SK-N-MC (cell line): ENCODE measurements around the gene SMARCD3.

ENCODE experiments used
- DNase-seq: peaks from one replicate; pipeline ENCODE4 v3.0.0-alpha.2; 2011; ENCODE audit warnings: low read depth, low spot score
- H3K27ac ChIP-seq: fragments of 200-600 bp; sonication (generic); 2 replicates; pipeline ENCODE4 v1.5.1; 2016; ENCODE audit warnings: mixed run types
- H3K36me3 ChIP-seq: fragments of 200-600 bp; sonication (generic); 2 replicates; pipeline ENCODE4 v1.6.1; 2017; ENCODE audit warnings: antibody characterized with exemption, low read length, mixed read lengths; ENCODE audit not compliant: insufficient read depth
- H3K4me3 ChIP-seq: fragments of 200-600 bp; sonication (generic); 2 replicates; pipeline ENCODE4 v1.5.1; 2016
- H3K9ac ChIP-seq: fragments of 200-600 bp; sonication (generic); 2 replicates; pipeline ENCODE4 v1.8.0; 2017; ENCODE audit warnings: mixed run types, mixed read lengths; ENCODE audit not compliant: insufficient read length
- H3K9me3 ChIP-seq: fragments of 200-600 bp; sonication (generic); 2 replicates; pipeline ENCODE4 v1.6.1; 2017; ENCODE audit warnings: low read depth, mild to moderate bottlenecking, antibody characterized with exemption, low read length, moderate library complexity, mixed read lengths
- EZH2 ChIP-seq: fragments of 200-600 bp; sonication (generic); IDR thresholded peaks from one replicate; pipeline ENCODE4 v1.6.1; 2017; ENCODE audit warnings: antibody characterized with exemption
- FOXP2 ChIP-seq: optimal IDR thresholded peaks from 2 replicates; pipeline ENCODE3; 2011; ENCODE audit warnings: mild to moderate bottlenecking, moderate library complexity; ENCODE audit not compliant: insufficient read depth; ENCODE audit errors: extremely low read length, control extremely low read depth
- POLR2AphosphoS5 ChIP-seq: IDR thresholded peaks from 2 replicates; pipeline ENCODE4 v1.6.1; 2012; ENCODE audit warnings: mild to moderate bottlenecking, low read depth, low read length, borderline replicate concordance

Gene SMARCD3

GRCh38 chr7:151248346-151249033 lies at the start of gene SMARCD3:
Gene SMARCD3, minus strand, starts transcription at chr7:151248694. Its CDS starts 132 bp downstream, at chr7:151248562.
- Histone ChIP-seq H3K4me3 (peak within 1 kb of the TSS; percentile 80), H3K36me3 (no peaks in the 10 kb centered on the region), H3K9me3 (no peaks in the 10 kb centered on the region), H3K27ac (peak within 1 kb of the TSS; percentile 71; the same call in 1 of the 2 replicates), H3K9ac (peak within 1 kb of the TSS; percentile 78)
- TF ChIP-seq FOXP2 (no peak), EZH2 (no peak), POLR2AphosphoS5 (no peak)
- no peak for DNase-seq

DNA sequence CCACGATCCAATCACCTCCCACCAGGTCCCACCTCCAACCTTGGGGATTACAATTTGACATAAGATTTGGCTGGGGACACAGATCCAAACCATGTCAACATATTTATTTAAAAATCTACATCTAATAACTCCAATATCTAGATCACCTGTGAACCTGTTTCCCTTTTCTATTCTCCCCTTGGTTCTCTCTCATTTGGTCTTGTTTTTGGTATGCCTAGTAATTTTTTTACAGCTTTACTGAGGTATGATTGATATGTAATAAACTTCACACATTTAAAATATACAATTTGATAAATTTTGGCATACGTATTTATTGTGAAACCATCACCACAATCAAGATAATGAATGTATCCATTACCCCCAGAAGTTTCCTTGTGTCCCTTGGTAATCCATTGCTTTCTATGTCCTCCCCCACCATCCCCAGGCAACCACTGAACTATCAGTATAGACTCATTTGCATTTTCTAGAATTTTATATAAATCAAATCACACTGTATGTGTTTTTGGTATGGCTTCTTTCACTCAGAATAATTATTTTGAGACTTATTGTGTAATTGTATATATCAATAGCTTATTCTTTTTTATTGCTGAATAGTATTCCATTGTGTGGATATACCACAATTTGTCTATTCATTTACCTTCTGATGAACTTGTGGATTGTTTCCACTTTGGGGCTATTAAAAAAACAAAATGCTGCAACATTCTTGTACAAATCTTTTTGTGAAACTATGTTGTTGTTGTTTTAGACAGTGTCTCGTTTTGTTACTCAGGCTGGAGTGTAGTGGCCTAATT lies 47.9 kb upstream of the SMARCD3 start:
- Histone ChIP-seq H3K27ac (no peak overlapping the region), H3K36me3 (no peaks in the 10 kb centered on the region), H3K4me3 (no peak overlapping the region), H3K9ac (no peak overlapping the region), H3K9me3 (no peaks in the 10 kb centered on the region)
- TF ChIP-seq EZH2 (no peak), FOXP2 (no peak), POLR2AphosphoS5 (no peak)
- DNase-seq: no peak

GRCh38 chr7:151292850-151293249 lies 44.4 kb upstream of the SMARCD3 start:
- H3K27ac ChIP-seq: no peak overlapping the region
- no peak for TF ChIP-seq FOXP2
- no peak for TF ChIP-seq EZH2
- TF ChIP-seq POLR2AphosphoS5: no peak
- DNase-seq: no peak
- no peak overlapping the region for H3K4me3 ChIP-seq
- no peaks in the 10 kb centered on the region for H3K9me3 ChIP-seq
- H3K36me3 ChIP-seq: no peaks in the 10 kb centered on the region
- H3K9ac ChIP-seq: no peak overlapping the region

DNA sequence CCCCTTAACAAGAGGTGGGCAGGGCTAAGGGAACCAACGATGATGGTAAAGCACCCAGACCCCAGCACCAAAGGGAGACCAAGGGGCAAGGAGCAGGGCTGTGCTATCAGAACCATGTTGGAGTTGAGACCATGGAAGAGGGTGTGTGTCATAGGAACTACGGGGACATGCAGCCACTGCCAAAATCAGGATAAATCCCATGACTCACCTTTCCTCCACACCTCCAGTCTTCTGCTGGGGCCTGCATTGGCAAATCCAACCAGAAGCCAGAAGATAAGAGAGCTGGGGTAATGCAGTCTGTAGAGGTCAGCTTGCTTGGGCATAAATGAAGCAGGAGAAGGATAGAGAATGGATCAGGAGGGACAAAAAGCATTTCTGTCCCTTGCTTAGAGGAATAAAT lies 42.7 kb upstream of the SMARCD3 start:
- H3K4me3 ChIP-seq: no peak overlapping the region
- no peak overlapping the region for H3K27ac ChIP-seq
- DNase-seq: no peak
- no peak for TF ChIP-seq EZH2
- TF ChIP-seq FOXP2: no peak
- no peak for TF ChIP-seq POLR2AphosphoS5
- H3K36me3 ChIP-seq: no peaks in the 10 kb centered on the region
- H3K9ac ChIP-seq: no peak overlapping the region
- H3K9me3 ChIP-seq: no peaks in the 10 kb centered on the region

GRCh38 chr7:151290355-151290760 lies 41.9 kb upstream of the SMARCD3 start:
- no peak for TF ChIP-seq EZH2
- Histone ChIP-seq H3K36me3 (no peaks in the 10 kb centered on the region), H3K27ac (no peak overlapping the region), H3K9ac (no peak overlapping the region), H3K4me3 (no peak overlapping the region), H3K9me3 (no peaks in the 10 kb centered on the region)
- DNase-seq: no peak

GRCh38 chr7:151289891-151290290 lies 41.4 kb upstream of the SMARCD3 start:
- H3K9me3 ChIP-seq: no peaks in the 10 kb centered on the region
- no peak overlapping the region for H3K27ac ChIP-seq
- TF ChIP-seq POLR2AphosphoS5: no peak
- no peak for TF ChIP-seq EZH2
- TF ChIP-seq FOXP2: no peak
- H3K36me3 ChIP-seq: no peaks in the 10 kb centered on the region
- no peak overlapping the region for H3K4me3 ChIP-seq
- H3K9ac ChIP-seq: no peak overlapping the region
- no peak for DNase-seq

- Histone ChIP-seq H3K27ac (no peak overlapping the region), H3K9me3 (no peaks in the 10 kb centered on the region), H3K9ac (no peak overlapping the region), H3K4me3 (no peak overlapping the region), H3K36me3 (no peaks in the 10 kb centered on the region)
- no peak for DNase-seq
- TF ChIP-seq EZH2 (no peak), FOXP2 (no peak), POLR2AphosphoS5 (no peak)
Observed at GRCh38 chr7:151286148-151286547, 37.7 kb upstream of the SMARCD3 start.

DNA sequence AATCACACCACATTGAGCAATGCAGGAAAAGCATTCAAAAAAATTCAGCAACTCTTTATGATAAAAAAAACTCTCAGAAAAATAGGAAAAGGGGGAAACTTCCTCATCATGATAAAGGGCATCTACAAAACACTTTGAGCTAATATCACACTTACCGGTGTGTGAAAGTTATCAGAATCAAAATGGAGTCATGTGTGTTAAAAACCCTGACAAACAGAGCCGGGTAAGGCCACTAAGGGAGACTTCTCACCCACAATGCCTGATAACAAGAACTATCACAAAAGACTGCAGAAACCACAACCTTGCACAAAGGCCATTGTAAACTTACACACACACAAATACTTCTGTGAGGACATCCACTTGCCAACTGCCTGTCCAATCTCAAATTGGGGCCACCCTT lies 34.8 kb upstream of the SMARCD3 start:
- DNase-seq: no peak
- Histone ChIP-seq H3K4me3 (no peak overlapping the region), H3K27ac (no peak overlapping the region), H3K9ac (no peak overlapping the region), H3K9me3 (no peaks in the 10 kb centered on the region), H3K36me3 (no peaks in the 10 kb centered on the region)
- no peak for TF ChIP-seq FOXP2
- TF ChIP-seq POLR2AphosphoS5: no peak
- no peak for TF ChIP-seq EZH2
